Activated CD4-positive, alpha-beta T cell treated with anti-CD3 and anti-CD28 coated beads, Interleukin-2, amount 50 U/mL, for 48 hours (primary cell): ENCODE data around the gene DPF3.

Source experiments
- DNase-seq, 2 experiments: peaks; one replicate each; pipeline ENCODE4 v3.0.0-alpha.2; 2020

DPF3 gene

GRCh38 chr14:72708708-72709475, 185.0 kb downstream of the DPF3 start:
- no peak for DNase-seq

- DNase-seq: no peak
These were observed 185.7 kb downstream of the DPF3 start for GRCh38 chr14:72708222-72708621.

GRCh38 chr14:72706485-72706884, 187.4 kb downstream of the DPF3 start:
- no peak for DNase-seq

GRCh38 chr14:72704502-72704901, 189.4 kb downstream of the DPF3 start:
- DNase-seq: no peak

DNA sequence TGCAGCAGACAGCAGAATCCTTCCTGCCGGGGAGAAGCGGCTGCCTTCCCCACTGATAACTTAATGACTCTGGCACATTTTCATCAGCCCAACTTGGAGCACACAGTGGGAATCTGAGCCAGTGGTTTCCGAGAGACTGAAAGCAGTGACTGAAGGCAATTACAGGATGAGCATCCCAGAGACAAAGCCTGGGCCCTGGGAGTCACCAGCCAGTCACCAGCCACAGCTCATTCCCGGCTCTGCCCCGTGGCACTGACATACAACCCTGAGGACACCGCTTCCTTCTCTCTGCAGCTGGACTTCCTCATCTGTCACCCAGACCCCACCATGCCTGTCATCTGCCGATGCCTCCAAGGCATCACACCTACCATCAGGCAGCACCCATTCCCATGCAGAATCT, 192.3 kb downstream of the DPF3 start:
- no peak for DNase-seq

DNA sequence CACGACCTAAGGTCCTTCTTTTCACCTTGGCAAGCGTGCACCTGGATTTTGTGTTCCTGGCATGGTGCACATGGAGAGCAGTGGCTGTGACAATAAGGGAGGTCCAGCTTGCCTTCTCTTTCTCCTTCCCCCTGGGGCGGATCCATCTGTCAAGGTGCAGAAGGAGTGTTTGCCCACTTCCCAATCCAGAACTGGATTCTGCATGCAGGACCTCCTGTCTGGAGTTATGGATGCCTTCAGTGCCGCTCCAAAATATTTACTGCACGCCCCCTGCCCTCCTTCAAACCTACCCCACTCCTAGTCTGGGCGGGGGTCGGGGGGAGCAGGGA, 192.7 kb downstream of the DPF3 start:
- no peak for DNase-seq

GRCh38 chr14:72700338-72701236, 193.3 kb downstream of the DPF3 start:
- DNase-seq: no peak

DNA sequence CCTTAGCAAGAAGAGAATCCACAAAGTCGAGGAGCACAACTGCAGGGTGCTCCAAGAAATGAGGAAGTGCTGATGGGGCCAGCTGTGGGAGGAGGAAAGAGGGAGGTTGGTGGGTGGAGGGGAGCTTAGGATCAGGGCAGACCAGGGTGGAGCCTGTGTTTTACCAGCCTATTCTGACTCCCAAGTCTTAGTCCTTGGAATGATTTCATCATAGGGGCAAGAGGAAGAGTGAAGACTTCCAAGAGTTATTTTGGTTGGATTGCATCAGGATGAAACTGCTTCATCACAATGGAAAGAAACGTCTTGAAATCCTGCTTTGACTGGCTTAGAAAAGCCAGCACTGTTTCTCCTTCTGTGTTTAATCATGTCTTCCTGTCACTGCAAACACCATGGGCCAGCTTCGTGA, 194.0 kb downstream of the DPF3 start:
- DNase-seq: no peak

- DNase-seq: no peak
These were observed 194.5 kb downstream of the DPF3 start for GRCh38 chr14:72699443-72699842.

DNA sequence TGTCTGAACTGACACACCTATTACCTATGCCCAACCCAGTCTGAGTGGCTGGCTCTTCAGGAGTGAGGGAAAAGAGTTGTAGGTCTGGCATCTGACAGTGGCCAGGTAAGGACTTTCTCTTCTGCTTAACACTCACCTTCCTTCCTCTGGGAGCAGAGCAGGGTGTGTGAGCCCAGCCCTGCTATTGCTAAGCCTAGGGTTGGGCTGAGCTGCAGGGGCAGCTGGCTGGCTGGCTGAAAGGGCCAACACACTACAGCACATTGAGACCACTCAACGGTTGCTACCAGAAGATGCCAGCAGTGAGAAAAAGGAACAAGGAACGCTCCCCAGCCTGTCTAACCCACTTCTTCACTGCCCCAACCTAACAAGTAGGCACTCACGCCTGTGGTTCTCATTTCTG, 201.2 kb downstream of the DPF3 start:
- no peak for DNase-seq

- no peak for DNase-seq
These were observed 203.6 kb downstream of the DPF3 start for GRCh38 chr14:72690324-72690723.

DNA sequence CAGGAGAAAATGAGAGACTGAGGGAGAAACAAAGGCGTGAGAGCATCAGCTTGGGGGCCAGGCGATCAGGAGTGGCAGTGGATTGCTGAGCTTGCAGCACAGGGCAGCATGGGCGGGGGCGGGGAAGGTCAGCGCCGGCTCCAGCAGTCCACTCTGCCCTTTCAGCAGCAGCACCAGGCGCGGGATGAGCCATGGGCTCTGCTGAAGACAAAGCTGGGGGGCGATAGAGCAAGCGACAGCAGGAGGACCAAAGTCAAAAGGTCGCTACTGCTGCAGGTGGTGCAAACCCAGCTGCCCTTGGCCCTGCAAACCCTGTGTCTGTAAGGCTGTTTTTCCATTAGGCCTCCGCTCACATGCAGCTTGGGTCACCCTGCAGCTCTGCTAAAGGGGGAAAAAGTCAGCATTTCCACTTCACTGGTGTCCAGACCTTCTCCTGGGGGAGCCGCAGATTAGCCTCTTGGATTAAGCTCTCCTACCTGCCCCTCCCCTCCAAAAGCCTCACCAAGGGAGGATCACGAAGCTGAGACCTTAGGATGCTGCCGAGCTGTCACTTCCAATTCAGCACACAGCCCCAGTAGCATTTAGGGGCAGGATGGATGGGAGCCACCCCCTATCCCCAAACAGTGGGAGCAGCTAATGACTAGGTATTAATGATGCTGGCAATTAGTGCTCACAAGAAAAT, 204.8 kb downstream of the DPF3 start:
- DNase-seq: no peak

GRCh38 chr14:72686832-72687231, 207.1 kb downstream of the DPF3 start:
- no peak for DNase-seq

- no peak for DNase-seq
These were observed 207.8 kb downstream of the DPF3 start for GRCh38 chr14:72686101-72686500.

GRCh38 chr14:72685456-72685855, 208.4 kb downstream of the DPF3 start:
- DNase-seq: no peak

DNA sequence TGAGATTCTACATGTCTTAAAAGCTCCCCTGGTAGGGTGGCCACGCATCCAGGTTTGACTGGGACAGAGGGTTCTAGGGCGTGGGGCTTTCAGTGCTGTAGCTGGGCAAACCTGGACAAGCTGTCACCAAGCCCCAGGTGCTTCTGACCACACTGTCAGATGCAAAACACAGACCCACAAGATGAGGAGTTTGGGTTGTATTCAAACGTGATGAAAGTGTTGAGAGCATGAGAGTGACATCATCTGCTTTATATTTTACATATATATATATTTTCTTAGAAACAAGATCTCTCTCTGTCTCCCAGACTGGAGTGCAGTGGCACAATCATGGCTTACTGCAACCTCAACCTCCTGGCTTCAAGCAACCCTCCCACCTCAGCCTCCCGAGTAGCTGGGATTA, 210.1 kb downstream of the DPF3 start:
- DNase-seq: no peak

- no peak for DNase-seq
These were observed 211.7 kb downstream of the DPF3 start for GRCh38 chr14:72682188-72682587.

GRCh38 chr14:72680853-72681640, 212.9 kb downstream of the DPF3 start:
- DNase-seq: no peak

DNA sequence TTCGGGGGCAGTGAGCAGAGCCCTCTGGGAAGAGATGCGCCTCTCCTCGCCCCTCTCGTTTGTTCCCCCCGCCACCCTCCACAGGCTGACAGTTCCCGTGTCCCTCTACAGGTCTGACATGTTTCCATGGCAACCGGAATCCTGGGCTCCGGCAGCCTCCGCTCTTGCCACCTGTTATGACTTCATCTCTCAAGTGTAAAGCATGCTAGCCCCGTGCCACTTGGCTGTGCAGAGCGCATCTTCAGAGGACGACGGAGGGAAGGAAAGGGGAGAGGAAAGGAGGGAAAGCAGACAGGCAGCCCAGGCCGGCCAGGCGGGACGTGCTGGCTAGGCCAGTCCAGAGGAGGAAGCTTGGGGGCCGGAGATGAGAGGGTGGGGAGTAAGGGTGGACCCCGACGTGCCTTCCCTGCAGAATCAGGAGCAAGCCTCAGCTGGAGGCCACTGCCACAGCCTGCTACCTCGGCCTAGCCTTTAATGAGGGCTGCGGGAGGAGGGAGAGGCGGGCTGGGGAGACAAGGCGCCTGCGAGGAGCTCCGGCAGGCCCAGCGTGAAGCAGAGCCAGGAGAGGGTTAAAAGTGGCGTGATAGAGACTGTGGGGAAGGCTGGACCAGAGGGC, 214.3 kb downstream of the DPF3 start:
- no peak for DNase-seq

GRCh38 chr14:72679141-72679535, 214.8 kb downstream of the DPF3 start:
- DNase-seq: no peak

GRCh38 chr14:72678356-72678755, 215.5 kb downstream of the DPF3 start:
- no peak for DNase-seq

GRCh38 chr14:72677664-72678063, 216.2 kb downstream of the DPF3 start:
- no peak for DNase-seq
